NCI-H1694 (cell line): Measurements from ENCODE around the gene INPP5E.

Experiments
- DNase-seq: peaks from one replicate; lab custom pipeline; 2025; lab: John Stamatoyannopoulos, UW

INPP5E gene

GRCh38 chr9:136385015-136385414, 54.6 kb downstream of the INPP5E start:
- DNase-seq = no peak

GRCh38 chr9:136383436-136383835, 56.2 kb downstream of the INPP5E start:
- no peak for DNase-seq

- no peak for DNase-seq
Observed at GRCh38 chr9:136381966-136382513, 57.6 kb downstream of the INPP5E start.

GRCh38 chr9:136381311-136381710, 58.3 kb downstream of the INPP5E start:
- DNase-seq = no peak

GRCh38 chr9:136380381-136380780, 59.3 kb downstream of the INPP5E start:
- DNase-seq = no peak

- no peak for DNase-seq
Observed at GRCh38 chr9:136379891-136380290, 59.8 kb downstream of the INPP5E start.

- no peak for DNase-seq
Observed at GRCh38 chr9:136379401-136379800, 60.2 kb downstream of the INPP5E start.

GRCh38 chr9:136379003-136379287, 60.7 kb downstream of the INPP5E start:
- no peak for DNase-seq
